Measurements from ENCODE around the gene MYF5. TPM values are rescaled to one million over a fixed set of nuclear protein-coding genes. Genes with fewer than 3 reads are reported as not detected.

The MYF5 gene
- total and polyA plus RNA-seq, 2 of the 13 experiments (the other 11 are each of a cell fraction or from before 2014, with no cell fraction given): not detected

DNA sequence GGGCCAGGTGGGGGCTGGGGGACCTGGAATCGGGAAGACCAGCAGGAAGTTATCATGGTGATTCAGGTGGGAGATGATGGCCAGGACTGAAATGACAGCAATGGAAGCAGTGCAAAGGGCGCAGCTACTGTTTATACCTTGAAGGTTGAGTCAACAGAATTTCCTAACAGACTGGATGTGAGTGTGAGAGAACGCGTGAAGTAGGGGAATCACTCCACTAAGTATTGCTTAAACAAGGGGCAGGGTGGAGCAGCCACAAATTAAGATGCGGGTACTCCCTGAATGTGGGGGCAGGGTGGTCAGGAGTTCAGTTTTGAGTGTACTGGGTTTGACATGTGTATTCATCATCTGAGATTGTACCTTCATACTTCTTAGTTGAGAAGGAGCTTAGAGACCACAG is 45.1 kb downstream of the MYF5 start (continued):
- no peak for TF ChIP-seq IRX3 (CRISPR knock-in tag; IDR thresholded peaks at IDR 0.05; ENCODE audit: borderline replicate concordance, low read depth)
- TF ChIP-seq SALL1 (CRISPR knock-in tag; IDR thresholded peaks at IDR 0.05): peak; percentile 56
- TF ChIP-seq, protein P1, sequence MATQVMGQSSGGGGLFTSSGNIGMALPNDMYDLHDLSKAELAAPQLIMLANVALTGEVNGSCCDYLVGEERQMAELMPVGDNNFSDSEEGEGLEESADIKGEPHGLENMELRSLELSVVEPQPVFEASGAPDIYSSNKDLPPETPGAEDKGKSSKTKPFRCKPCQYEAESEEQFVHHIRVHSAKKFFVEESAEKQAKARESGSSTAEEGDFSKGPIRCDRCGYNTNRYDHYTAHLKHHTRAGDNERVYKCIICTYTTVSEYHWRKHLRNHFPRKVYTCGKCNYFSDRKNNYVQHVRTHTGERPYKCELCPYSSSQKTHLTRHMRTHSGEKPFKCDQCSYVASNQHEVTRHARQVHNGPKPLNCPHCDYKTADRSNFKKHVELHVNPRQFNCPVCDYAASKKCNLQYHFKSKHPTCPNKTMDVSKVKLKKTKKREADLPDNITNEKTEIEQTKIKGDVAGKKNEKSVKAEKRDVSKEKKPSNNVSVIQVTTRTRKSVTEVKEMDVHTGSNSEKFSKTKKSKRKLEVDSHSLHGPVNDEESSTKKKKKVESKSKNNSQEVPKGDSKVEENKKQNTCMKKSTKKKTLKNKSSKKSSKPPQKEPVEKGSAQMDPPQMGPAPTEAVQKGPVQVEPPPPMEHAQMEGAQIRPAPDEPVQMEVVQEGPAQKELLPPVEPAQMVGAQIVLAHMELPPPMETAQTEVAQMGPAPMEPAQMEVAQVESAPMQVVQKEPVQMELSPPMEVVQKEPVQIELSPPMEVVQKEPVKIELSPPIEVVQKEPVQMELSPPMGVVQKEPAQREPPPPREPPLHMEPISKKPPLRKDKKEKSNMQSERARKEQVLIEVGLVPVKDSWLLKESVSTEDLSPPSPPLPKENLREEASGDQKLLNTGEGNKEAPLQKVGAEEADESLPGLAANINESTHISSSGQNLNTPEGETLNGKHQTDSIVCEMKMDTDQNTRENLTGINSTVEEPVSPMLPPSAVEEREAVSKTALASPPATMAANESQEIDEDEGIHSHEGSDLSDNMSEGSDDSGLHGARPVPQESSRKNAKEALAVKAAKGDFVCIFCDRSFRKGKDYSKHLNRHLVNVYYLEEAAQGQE (IDR thresholded peaks at IDR 0.05; ENCODE audit: borderline replicate concordance in 1 of 2, low read depth in 1 of 2, low read length in 2 of 2): no peak
- TF ChIP-seq SOX5 (CRISPR knock-in tag; IDR thresholded peaks at IDR 0.05; ENCODE audit: borderline replicate concordance): peak; percentile 50; the same call in 1 of the 2 replicates
- no peak for TF ChIP-seq TRAFD1 (CRISPR knock-in tag; IDR thresholded peaks at IDR 0.05; ENCODE audit: borderline replicate concordance)
- TF ChIP-seq FOXA1 (IDR thresholded peaks at IDR 0.05): no peak
- TF ChIP-seq FOXA1 (CRISPR knock-in tag; IDR thresholded peaks at IDR 0.05): peak; percentile 70
- TF ChIP-seq FOXP1 (IDR thresholded peaks at IDR 0.05): 0 out of 2 replicates have a peak, but pooled peaks have one; percentile 30
- peak; percentile 87 for TF ChIP-seq FOXP1 (CRISPR knock-in tag; IDR thresholded peaks at IDR 0.05)
- TF ChIP-seq MYNN (CRISPR knock-in tag; IDR thresholded peaks at IDR 0.05; ENCODE audit: low read depth): no peak
- TF ChIP-seq HNF4A (CRISPR knock-in tag; IDR thresholded peaks at IDR 0.05): peak; percentile 74
